Hepatocyte (in vitro differentiated cells): ENCODE measurements around the gene C1orf53. TPM values are rescaled to one million over a fixed set of nuclear protein-coding genes. Genes with fewer than 3 reads are reported as not detected.

Source experiments
- DNase-seq: peaks from one replicate; pipeline ENCODE4 v3.0.0-alpha.2; 2016; ENCODE audit warnings: low spot score
- H2AFZ ChIP-seq: fragments of 200-600 bp; sonication (generic); 2 replicates; pipeline ENCODE4 v1.6.0; 2016; ENCODE audit warnings: antibody characterized with exemption, mild to moderate bottlenecking
- H3K27ac ChIP-seq: fragments of 200-600 bp; sonication (generic); 2 replicates; pipeline ENCODE4 v1.5.1; 2016; ENCODE audit warnings: mild to moderate bottlenecking
- H3K27me3 ChIP-seq: fragments of 200-600 bp; sonication (generic); 2 replicates; pipeline ENCODE4 v1.6.1; 2016
- H3K36me3 ChIP-seq: fragments of 200-600 bp; sonication (generic); replicated peaks from 2 replicates; pipeline ENCODE4 v1.5.1; 2016; ENCODE audit warnings: low read depth; ENCODE audit not compliant: insufficient read depth
- H3K4me1 ChIP-seq: fragments of 200-600 bp; sonication (generic); 2 replicates; pipeline ENCODE4 v1.5.1; 2016; ENCODE audit warnings: mild to moderate bottlenecking, moderate library complexity; ENCODE audit not compliant: insufficient read depth
- H3K4me2 ChIP-seq: fragments of 200-600 bp; sonication (generic); 2 replicates; pipeline ENCODE4 v1.6.0; 2016
- H3K4me3 ChIP-seq: fragments of 200-600 bp; sonication (generic); 2 replicates; pipeline ENCODE4 v1.5.1; 2016; ENCODE audit warnings: mild to moderate bottlenecking
- H3K79me2 ChIP-seq: fragments of 200-600 bp; sonication (generic); 2 replicates; pipeline ENCODE4 v1.6.0; 2017; ENCODE audit warnings: mild to moderate bottlenecking
- H3K9me2 ChIP-seq: fragments of 200-600 bp; sonication (generic); replicated peaks from 2 replicates; pipeline ENCODE4 v1.6.0; 2017; ENCODE audit warnings: mild to moderate bottlenecking; ENCODE audit not compliant: insufficient read depth
- H3K9me3 ChIP-seq: fragments of 200-600 bp; sonication (generic); 2 replicates; pipeline ENCODE4 v1.5.1; 2016; ENCODE audit warnings: low read depth, mild to moderate bottlenecking
- H4K20me1 ChIP-seq: fragments of 200-600 bp; sonication (generic); 2 replicates; pipeline ENCODE4 v1.6.0; 2016; ENCODE audit warnings: mild to moderate bottlenecking; ENCODE audit not compliant: insufficient read depth, poor library complexity, severe bottlenecking
- CTCF ChIP-seq: fragments of 200-600 bp; sonication (generic); IDR thresholded peaks from 2 replicates; pipeline ENCODE4 v1.5.1; 2016; ENCODE audit warnings: antibody characterized with exemption, mild to moderate bottlenecking; ENCODE audit not compliant: poor library complexity
- EZH2 ChIP-seq: fragments of 200-600 bp; sonication (generic); IDR thresholded peaks from 2 replicates; pipeline ENCODE4 v1.6.1; 2016; ENCODE audit warnings: antibody characterized with exemption, mild to moderate bottlenecking, borderline replicate concordance
- EZH2phosphoT487 ChIP-seq: fragments of 200-600 bp; sonication (generic); IDR thresholded peaks from one replicate; pipeline ENCODE4 v1.6.1; 2018; ENCODE audit warnings: antibody characterized with exemption, mild to moderate bottlenecking, low read depth, moderate library complexity; ENCODE audit not compliant: unreplicated experiment, severe bottlenecking
- WGBS: methylation state at CpG from one replicate; pipeline ENCODE4 v1.1.6; 2016; ENCODE audit warnings: low lambda C conversion rate; ENCODE audit errors: missing lambda C conversion rate; 5-methylcytosine and 5-hydroxymethylcytosine counted together
- polyA plus RNA-seq: library from polyadenylated mRNA; unstranded; fragments of >200 nt; fragmentation: Nextera tagmentation; extraction: Ambion mirVana; gene quantifications from 2 replicates; pipeline ENCODE4 v1.2.1, GENCODE V29; 2016
- total RNA-seq: library from RNA; depleted of rRNA; stranded (reverse); fragments of >200 nt; gene quantifications from 2 replicates; pipeline ENCODE4 v1.2.3, GENCODE V29; 2014

Gene C1orf53
- total and polyA plus RNA-seq, 2 experiments from 2014 or later: 9.0 to 15.7 TPM

- Histone ChIP-seq H3K4me1 (peaks cover 18% of the 10 kb centered on the region), H3K9me3 (no peaks in the 10 kb centered on the region), H3K4me3 (no peak overlapping the region), H3K79me2 (no peaks in the 10 kb centered on the region), H2AFZ (no peak overlapping the region), H3K27ac (no peak overlapping the region), H3K9me2 (no peaks in the 10 kb centered on the region), H3K27me3 (peaks cover 82% of the 10 kb centered on the region), H3K36me3 (no peaks in the 10 kb centered on the region), H3K4me2 (no peak overlapping the region), H4K20me1 (no peaks in the 10 kb centered on the region)
- WGBS: 91% methylated on average over 2 of the region's 2 CpGs
- no peak for DNase-seq
- TF ChIP-seq EZH2: no peak
- TF ChIP-seq EZH2phosphoT487: no peak
- no peak for TF ChIP-seq CTCF
Observed at GRCh38 chr1:197922070-197922390, 19.6 kb downstream of the C1orf53 start.

GRCh38 chr1:197923038-197923437 lies 20.6 kb downstream of the C1orf53 start:
- H3K9me3 ChIP-seq: no peaks in the 10 kb centered on the region
- no peak overlapping the region for H3K4me2 ChIP-seq
- no peak for DNase-seq
- H3K4me3 ChIP-seq: no peak overlapping the region
- no peak overlapping the region for H3K27ac ChIP-seq
- H3K79me2 ChIP-seq: no peaks in the 10 kb centered on the region
- WGBS: 56% methylated on average over 12 of the region's 12 CpGs
- no peaks in the 10 kb centered on the region for H4K20me1 ChIP-seq
- peaks cover 82% of the 10 kb centered on the region for H3K27me3 ChIP-seq
- H3K9me2 ChIP-seq: no peaks in the 10 kb centered on the region
- TF ChIP-seq EZH2: no peak
- TF ChIP-seq CTCF: no peak
- no peak for TF ChIP-seq EZH2phosphoT487
- H3K36me3 ChIP-seq: no peaks in the 10 kb centered on the region
- H3K4me1 ChIP-seq: peaks cover 18% of the 10 kb centered on the region
- H2AFZ ChIP-seq: no peak overlapping the region

DNA sequence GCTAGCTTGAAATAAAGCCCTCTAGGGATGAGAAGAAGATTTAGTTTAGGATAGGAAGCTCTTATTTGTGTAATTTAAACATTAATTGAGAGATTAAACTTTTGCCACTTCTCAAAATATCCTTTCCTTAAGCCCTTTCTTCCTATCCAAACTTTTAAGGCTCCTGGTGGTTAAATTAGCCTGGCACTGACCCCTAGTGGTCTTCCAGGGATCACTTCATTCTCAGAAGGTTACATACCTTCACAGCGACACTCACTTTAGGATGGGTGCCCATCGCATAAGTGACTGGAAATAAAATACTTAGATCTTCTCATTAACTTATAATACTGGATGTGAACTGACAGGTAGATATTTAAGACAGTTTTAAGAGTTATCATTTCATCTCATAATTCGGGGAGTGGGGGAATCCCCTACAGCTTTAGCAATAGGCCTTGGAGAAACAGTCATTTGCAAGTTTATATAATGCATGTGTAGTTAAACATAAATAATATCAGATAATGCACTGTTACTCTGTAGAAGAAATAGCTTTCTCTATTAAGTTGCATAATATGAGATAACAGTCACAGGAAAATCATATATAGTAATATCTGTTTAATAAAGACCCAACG lies 22.2 kb downstream of the C1orf53 start:
- Histone ChIP-seq H3K4me3 (no peak overlapping the region), H3K27me3 (peaks cover 80% of the 10 kb centered on the region), H3K36me3 (no peaks in the 10 kb centered on the region), H3K79me2 (no peaks in the 10 kb centered on the region), H3K4me1 (peaks cover 12% of the 10 kb centered on the region), H3K9me3 (no peaks in the 10 kb centered on the region), H3K4me2 (no peak overlapping the region), H3K9me2 (no peaks in the 10 kb centered on the region), H3K27ac (no peak overlapping the region), H4K20me1 (no peaks in the 10 kb centered on the region), H2AFZ (no peak overlapping the region)
- 36% methylated on average over 4 of the region's 4 CpGs for WGBS
- DNase-seq: peak; percentile 66
- TF ChIP-seq EZH2 (no peak), CTCF (peak; percentile 77)
